PC-3 (cell line): ENCODE data around the gene DENND6A. TPM values are rescaled to one million over a fixed set of nuclear protein-coding genes. Genes with fewer than 3 reads are reported as not detected.

Experiments used
- ATAC-seq: fragments of 200-7000 bp; cut with Tn5 transposase; 2 replicates; pipeline ENCODE4 v1.9.1; 2020; ENCODE audit warnings: mild to moderate bottlenecking, moderate library complexity
- BruUV-seq: library from RNA; stranded (reverse); fragments of 400-500 nt; replicated peaks from 2 replicates; lab custom pipeline; 2021; lab: Mats Ljungman, UMichigan
- CTCF ChIA-PET: fragments of 300-600 bp; sonication (Branson Sonifier 250); formaldehyde crosslinking; loops from one replicate; lab custom pipeline; 2022; ENCODE audit warnings: antibody characterized with exemption; lab: Charles Lee
- POLR2A ChIA-PET: fragments of 300-600 bp; sonication (Branson Sonifier 250); formaldehyde crosslinking; loops from one replicate; lab custom pipeline; 2022; ENCODE audit warnings: antibody characterized with exemption; ENCODE audit not compliant: unreplicated experiment; lab: Charles Lee
- DNase-seq: peaks from one replicate; pipeline ENCODE4 v3.0.0-alpha.2; 2015
- H2AFZ ChIP-seq: fragments of 300-600 bp; sonication (generic); 2 replicates; pipeline ENCODE4 v1.6.0; 2016; ENCODE audit warnings: antibody characterized with exemption, low read length
- H3F3A ChIP-seq: fragments of 300-600 bp; sonication (generic); one replicate; pipeline ENCODE4 v1.6.0; 2017; ENCODE audit warnings: antibody characterized with exemption, low read length, control low read depth, mild to moderate bottlenecking; ENCODE audit not compliant: unreplicated experiment
- H3K27ac ChIP-seq: fragments of 300-600 bp; sonication (generic); 2 replicates; pipeline ENCODE4 v1.5.1; 2016; ENCODE audit warnings: mild to moderate bottlenecking, low read length
- H3K27me3 ChIP-seq: fragments of 300-600 bp; sonication (generic); 2 replicates; pipeline ENCODE4 v1.6.1; 2016; ENCODE audit warnings: low read length, mixed read lengths
- H3K36me3 ChIP-seq: fragments of 300-600 bp; sonication (generic); 2 replicates; pipeline ENCODE4 v1.6.1; 2016; ENCODE audit warnings: low read depth, mixed run types, low read length, mixed read lengths
- H3K4me1 ChIP-seq: fragments of 300-600 bp; sonication (generic); 2 replicates; pipeline ENCODE4 v1.5.1; 2016; ENCODE audit warnings: low read length; ENCODE audit not compliant: insufficient read depth
- H3K4me2 ChIP-seq: fragments of 300-600 bp; sonication (generic); 2 replicates; pipeline ENCODE4 v1.6.0; 2016; ENCODE audit warnings: low read length
- H3K4me3 ChIP-seq: fragments of 300-600 bp; sonication (generic); 2 replicates; pipeline ENCODE4 v1.5.1; 2016; ENCODE audit warnings: mild to moderate bottlenecking, low read length, mixed read lengths
- H3K79me2 ChIP-seq: fragments of 300-600 bp; sonication (generic); 2 replicates; pipeline ENCODE4 v1.6.1; 2017; ENCODE audit warnings: low read length, mixed read lengths
- H3K9ac ChIP-seq: fragments of 300-600 bp; sonication (generic); 2 replicates; pipeline ENCODE4 v1.6.0; 2016; ENCODE audit warnings: mild to moderate bottlenecking, low read length
- H3K9me2 ChIP-seq: fragments of 300-600 bp; sonication (generic); replicated peaks from 2 replicates; pipeline ENCODE4 v1.6.1; 2016; ENCODE audit warnings: mixed run types, low read length, mixed read lengths
- H3K9me3 ChIP-seq: fragments of 300-600 bp; sonication (generic); 2 replicates; pipeline ENCODE4 v1.6.1; 2016; ENCODE audit warnings: low read length, mixed read lengths
- H4K20me1 ChIP-seq: fragments of 300-600 bp; sonication (generic); 2 replicates; pipeline ENCODE4 v1.6.1; 2016; ENCODE audit warnings: low read length, mixed read lengths
- EZH2 ChIP-seq: fragments of 300-600 bp; sonication (generic); IDR thresholded peaks from one replicate; pipeline ENCODE4 v1.6.1; 2017; ENCODE audit warnings: antibody characterized with exemption, mild to moderate bottlenecking, low read length; ENCODE audit not compliant: unreplicated experiment
- EZH2phosphoT487 ChIP-seq: fragments of 300-600 bp; sonication (generic); IDR thresholded peaks from 2 replicates; pipeline ENCODE4 v1.6.1; 2018; ENCODE audit warnings: mild to moderate bottlenecking, antibody characterized with exemption, low read length, borderline replicate concordance
- intact Hi-C: fragments of 100-400 bp; cut with micrococcal nuclease; formaldehyde crosslinking; loops from 2 replicates; pipeline ENCODE4 v1.9.0; 2023
- total RNA-seq: library from RNA; depleted of rRNA; stranded (reverse); fragments of >200 nt; gene quantifications from 2 replicates; pipeline ENCODE4 v1.2.3, GENCODE V29; 2014
- TF ChIP-seq, protein P1 (sequence below): fragments of 300-600 bp; sonication (generic); conservative IDR thresholded peaks from 2 replicates; pipeline ENCODE4 v1.5.1; 2017; ENCODE audit warnings: antibody characterized with exemption, low read depth, mild to moderate bottlenecking, low read length

The DENND6A gene
- total RNA-seq, 1 experiment from 2014 or later = 17.6 TPM

DNA sequence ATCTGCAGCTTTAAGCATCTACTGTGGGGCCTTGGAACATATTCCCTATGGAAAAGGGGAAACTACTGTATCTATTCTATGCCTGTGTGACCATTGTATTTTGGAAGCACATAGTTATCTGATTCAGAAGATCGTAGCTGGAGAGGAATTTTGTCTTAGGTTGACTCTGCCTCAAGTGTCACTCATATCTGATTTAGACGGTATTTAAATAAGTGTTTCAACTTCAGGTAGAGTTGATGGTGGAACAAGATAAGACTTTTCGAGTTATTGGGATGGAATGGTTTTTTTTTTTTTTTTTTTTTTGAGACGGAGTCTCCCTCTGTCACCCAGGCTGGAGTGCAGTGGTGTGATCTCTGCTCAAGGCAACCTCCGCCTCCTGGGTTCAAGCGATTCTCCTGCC lies 8.9 kb upstream of the DENND6A start:
- Histone ChIP-seq H3K9ac (no peak overlapping the region), H3K79me2 (no peaks in the 10 kb centered on the region), H3K27me3 (no peaks in the 10 kb centered on the region), H3K4me1 (peaks cover 3% of the 10 kb centered on the region; the same call in 1 of the 2 replicates), H4K20me1 (no peaks in the 10 kb centered on the region), H2AFZ (no peak overlapping the region), H3K9me2 (no peaks in the 10 kb centered on the region), H3K36me3 (no peaks in the 10 kb centered on the region), H3F3A (no peaks in the 10 kb centered on the region), H3K4me2 (no peak overlapping the region), H3K27ac (no peak overlapping the region), H3K9me3 (no peaks in the 10 kb centered on the region), H3K4me3 (no peak overlapping the region)
- CTCF ChIA-PET = no interaction called here
- TF ChIP-seq, protein P1, sequence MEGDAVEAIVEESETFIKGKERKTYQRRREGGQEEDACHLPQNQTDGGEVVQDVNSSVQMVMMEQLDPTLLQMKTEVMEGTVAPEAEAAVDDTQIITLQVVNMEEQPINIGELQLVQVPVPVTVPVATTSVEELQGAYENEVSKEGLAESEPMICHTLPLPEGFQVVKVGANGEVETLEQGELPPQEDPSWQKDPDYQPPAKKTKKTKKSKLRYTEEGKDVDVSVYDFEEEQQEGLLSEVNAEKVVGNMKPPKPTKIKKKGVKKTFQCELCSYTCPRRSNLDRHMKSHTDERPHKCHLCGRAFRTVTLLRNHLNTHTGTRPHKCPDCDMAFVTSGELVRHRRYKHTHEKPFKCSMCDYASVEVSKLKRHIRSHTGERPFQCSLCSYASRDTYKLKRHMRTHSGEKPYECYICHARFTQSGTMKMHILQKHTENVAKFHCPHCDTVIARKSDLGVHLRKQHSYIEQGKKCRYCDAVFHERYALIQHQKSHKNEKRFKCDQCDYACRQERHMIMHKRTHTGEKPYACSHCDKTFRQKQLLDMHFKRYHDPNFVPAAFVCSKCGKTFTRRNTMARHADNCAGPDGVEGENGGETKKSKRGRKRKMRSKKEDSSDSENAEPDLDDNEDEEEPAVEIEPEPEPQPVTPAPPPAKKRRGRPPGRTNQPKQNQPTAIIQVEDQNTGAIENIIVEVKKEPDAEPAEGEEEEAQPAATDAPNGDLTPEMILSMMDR = no peak
- TF ChIP-seq EZH2phosphoT487 = no peak
- no peak for TF ChIP-seq EZH2
- ATAC-seq (no peak), DNase-seq (no peak)
- intact Hi-C loops = no loop called here
- no TSS peak for BruUV-seq
- POLR2A ChIA-PET = no interaction called here

DNA sequence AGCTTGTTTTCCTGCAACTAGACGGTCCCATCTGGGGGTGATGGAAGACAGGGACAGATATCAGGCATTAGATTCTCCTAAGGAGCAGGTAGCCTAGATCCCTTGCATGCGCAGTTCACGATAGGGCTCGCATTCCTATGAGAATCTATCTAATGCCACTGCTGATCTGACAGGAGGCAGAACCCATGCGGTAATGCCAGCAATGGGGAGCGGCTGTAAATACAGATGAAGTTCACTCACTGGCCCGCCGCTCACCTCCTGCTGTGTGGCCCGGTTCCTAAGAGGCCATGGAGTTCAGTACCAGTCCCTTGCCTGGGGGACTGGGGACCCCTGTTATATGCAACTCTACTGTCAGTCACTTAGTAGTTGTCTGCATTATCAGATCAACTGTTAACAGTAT lies 7.9 kb upstream of the DENND6A start:
- no peak overlapping the region for H3K9ac ChIP-seq
- no peaks in the 10 kb centered on the region for H3K9me2 ChIP-seq
- intact Hi-C loops = no loop called here
- no peaks in the 10 kb centered on the region for H4K20me1 ChIP-seq
- no peaks in the 10 kb centered on the region for H3K4me1 ChIP-seq
- no peak overlapping the region for H2AFZ ChIP-seq
- H3K9me3 ChIP-seq = no peaks in the 10 kb centered on the region
- no peak overlapping the region for H3K4me2 ChIP-seq
- no TSS peak for BruUV-seq
- H3F3A ChIP-seq = no peaks in the 10 kb centered on the region
- no peak overlapping the region for H3K4me3 ChIP-seq
- TF ChIP-seq EZH2 (no peak), EZH2phosphoT487 (no peak)
- TF ChIP-seq, protein P1 = no peak
- no peaks in the 10 kb centered on the region for H3K36me3 ChIP-seq
- no peak overlapping the region for H3K27ac ChIP-seq
- DNase-seq = no peak
- ATAC-seq = no peak
- ChIA-PET CTCF (no interaction called here), POLR2A (no interaction called here)
- no peaks in the 10 kb centered on the region for H3K27me3 ChIP-seq
- H3K79me2 ChIP-seq = no peaks in the 10 kb centered on the region

DNA sequence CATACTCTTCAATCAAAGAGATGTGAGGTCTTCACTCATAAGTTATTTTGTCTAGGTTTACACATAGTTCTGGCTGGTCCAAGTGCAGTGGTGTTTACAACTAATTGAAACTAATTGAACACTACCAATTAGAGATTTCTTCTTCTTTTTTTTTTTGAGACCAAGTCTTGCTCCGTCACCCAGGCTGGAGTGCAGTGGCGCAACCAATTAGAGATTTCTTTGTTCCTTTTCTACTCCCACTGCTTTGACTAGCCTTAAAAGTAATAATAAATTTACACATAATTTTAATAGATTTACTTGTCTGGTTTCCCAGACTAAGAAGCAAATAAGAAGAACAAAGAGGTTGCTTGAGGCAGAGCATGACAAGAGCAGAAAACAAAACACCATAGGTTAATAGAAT lies 6.7 kb upstream of the DENND6A start:
- Histone ChIP-seq H2AFZ (no peak overlapping the region), H3F3A (no peaks in the 10 kb centered on the region), H3K27me3 (no peaks in the 10 kb centered on the region), H3K9me3 (no peaks in the 10 kb centered on the region), H4K20me1 (no peaks in the 10 kb centered on the region), H3K4me3 (no peak overlapping the region), H3K36me3 (no peaks in the 10 kb centered on the region), H3K27ac (no peak overlapping the region), H3K9ac (no peak overlapping the region), H3K79me2 (no peaks in the 10 kb centered on the region), H3K4me1 (no peaks in the 10 kb centered on the region), H3K4me2 (no peak overlapping the region), H3K9me2 (no peaks in the 10 kb centered on the region)
- POLR2A ChIA-PET = no interaction called here
- TF ChIP-seq, protein P1 = no peak
- TF ChIP-seq EZH2 = no peak
- TF ChIP-seq EZH2phosphoT487 = no peak
- DNase-seq (no peak), ATAC-seq (no peak)
- CTCF ChIA-PET = no interaction called here
- intact Hi-C loops = no loop called here
- no TSS peak for BruUV-seq
